Panc1 (cell line): ENCODE measurements around the gene CENPP. TPM values are rescaled to one million over a fixed set of nuclear protein-coding genes. Genes with fewer than 3 reads are reported as not detected.

Experiments used
- ATAC-seq: fragments of 200-7000 bp; cut with Tn5 transposase; 2 replicates; pipeline ENCODE4 v1.9.1; 2020; ENCODE audit warnings: mild to moderate bottlenecking, moderate library complexity
- BruUV-seq: library from RNA; stranded (reverse); fragments of 400-500 nt; replicated peaks from 2 replicates; lab custom pipeline; 2021; lab: Mats Ljungman, UMichigan
- CTCF ChIA-PET: fragments of 300-600 bp; sonication (Branson Sonifier 250); formaldehyde crosslinking; loops from one replicate; lab custom pipeline; 2022; ENCODE audit warnings: antibody characterized with exemption; lab: Charles Lee
- POLR2A ChIA-PET: fragments of 300-600 bp; sonication (Branson Sonifier 250); formaldehyde crosslinking; loops from one replicate; lab custom pipeline; 2022; ENCODE audit warnings: antibody characterized with exemption; lab: Charles Lee
- DNase-seq: peaks from one replicate; pipeline ENCODE4 v3.0.0-alpha.2; 2010; ENCODE audit warnings: low read depth, low spot score
- H3K27ac ChIP-seq: 2 replicates; pipeline ENCODE4 v1.5.1; 2011; ENCODE audit warnings: mild to moderate bottlenecking, low read length, inconsistent platforms
- H3K27me3 ChIP-seq: fragments of 200-500 bp; sonication (Bioruptor generic); 2 replicates; pipeline ENCODE4 v1.6.0; 2014; ENCODE audit warnings: low read length, inconsistent platforms; ENCODE audit not compliant: control insufficient read depth, insufficient read depth
- H3K36me3 ChIP-seq: fragments of 200-500 bp; sonication (Bioruptor generic); 2 replicates; pipeline ENCODE4 v1.5.1; 2014; ENCODE audit warnings: inconsistent platforms, mild to moderate bottlenecking, low read length, moderate library complexity; ENCODE audit not compliant: control insufficient read depth, insufficient read depth
- H3K4me1 ChIP-seq: 2 replicates; pipeline ENCODE4 v1.5.1; 2011; ENCODE audit warnings: inconsistent platforms, mild to moderate bottlenecking, low read length, moderate library complexity; ENCODE audit not compliant: control insufficient read depth, insufficient read depth
- H3K4me3 ChIP-seq, 2 experiments: 2 replicates each; pipeline ENCODE4 v1.5.1; 2011 to 2012; ENCODE audit warnings: low read depth in 2 of 2, low read length in 2 of 2, mild to moderate bottlenecking in 2 of 2, inconsistent platforms in 1 of 2, moderate library complexity in 1 of 2
- H3K9me3 ChIP-seq: fragments of 200-500 bp; sonication (Bioruptor generic); 2 replicates; pipeline ENCODE4 v1.5.1; 2014; ENCODE audit warnings: low read depth, mild to moderate bottlenecking, inconsistent platforms, low read length, moderate library complexity; ENCODE audit not compliant: control insufficient read depth, insufficient read depth
- POLR2AphosphoS5 ChIP-seq: IDR thresholded peaks from 2 replicates; pipeline ENCODE4 v1.6.1; 2012; ENCODE audit warnings: mild to moderate bottlenecking, low read depth, low read length, moderate library complexity
- SIN3A ChIP-seq: IDR thresholded peaks from 2 replicates; pipeline ENCODE4 v1.6.1; 2012; ENCODE audit warnings: low read depth, mild to moderate bottlenecking, low read length, moderate library complexity, borderline replicate concordance; ENCODE audit not compliant: insufficient read depth
- TCF7L2 ChIP-seq: IDR thresholded peaks from 2 replicates; pipeline ENCODE4 v1.6.1; 2011; ENCODE audit warnings: mild to moderate bottlenecking, low read depth, low read length, inconsistent platforms
- in situ Hi-C: cut with HindIII; loops from 2 replicates; pipeline ENCODE4 v1.10.0; 2016; ENCODE audit warnings: low sequenced_read_pairs, low pct_unique_long_range_greater_than_20kb
- intact Hi-C: fragments of 100-400 bp; cut with micrococcal nuclease; formaldehyde crosslinking; loops from one replicate; pipeline ENCODE4 v1.10.0; 2022; ENCODE audit not compliant: unreplicated experiment
- microRNA-seq: library from miRNA; unstranded; fragments of <30 nt; microRNA quantifications from one replicate; pipeline ENCODE4 v1.1.0, GENCODE V29; 2020; ENCODE audit not compliant: unreplicated experiment
- total RNA-seq: library from RNA; stranded (reverse); gene quantifications from one replicate; pipeline ENCODE4 v1.2.1, GENCODE V29; 2021; ENCODE audit not compliant: unreplicated experiment
- TF ChIP-seq, protein P1 (sequence below): fragments of 450-650 bp; IDR thresholded peaks from 2 replicates; pipeline ENCODE4 v1.5.1; 2017; ENCODE audit warnings: mild to moderate bottlenecking
- TF ChIP-seq, protein P2 (sequence below), 2 experiments: IDR thresholded peaks; 2 replicates each; pipeline ENCODE4 v1.6.1; 2011 to 2012; ENCODE audit warnings: low read depth in 2 of 2, control low read depth in 1 of 2, low read length in 1 of 2, mild to moderate bottlenecking in 1 of 2, moderate library complexity in 1 of 2; ENCODE audit not compliant: insufficient read depth in 1 of 2

The CENPP gene
- total RNA-seq, 1 experiment from 2014 or later, result 6.7 TPM

DNA sequence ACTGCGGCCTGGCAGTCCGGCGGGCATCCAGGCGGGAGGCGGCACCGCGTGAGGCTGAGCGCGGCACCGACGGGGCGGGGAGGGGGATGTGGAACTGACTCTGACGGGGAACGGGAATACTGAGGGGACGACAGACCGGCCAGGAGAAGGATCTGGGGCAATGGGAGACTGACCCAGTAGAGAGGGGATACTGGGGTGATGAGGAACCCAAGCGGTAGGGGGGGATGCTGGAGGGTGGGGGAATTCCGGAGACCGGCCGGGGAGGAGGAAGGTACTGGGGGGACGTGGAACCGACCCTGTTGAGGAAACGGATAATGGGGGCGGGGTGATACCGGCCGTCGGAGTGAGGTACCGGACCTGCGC is 343.8 kb downstream of the CENPP start:
- TF ChIP-seq SIN3A (no peak), TCF7L2 (no peak), POLR2AphosphoS5 (no peak)
- TF ChIP-seq, protein P1, sequence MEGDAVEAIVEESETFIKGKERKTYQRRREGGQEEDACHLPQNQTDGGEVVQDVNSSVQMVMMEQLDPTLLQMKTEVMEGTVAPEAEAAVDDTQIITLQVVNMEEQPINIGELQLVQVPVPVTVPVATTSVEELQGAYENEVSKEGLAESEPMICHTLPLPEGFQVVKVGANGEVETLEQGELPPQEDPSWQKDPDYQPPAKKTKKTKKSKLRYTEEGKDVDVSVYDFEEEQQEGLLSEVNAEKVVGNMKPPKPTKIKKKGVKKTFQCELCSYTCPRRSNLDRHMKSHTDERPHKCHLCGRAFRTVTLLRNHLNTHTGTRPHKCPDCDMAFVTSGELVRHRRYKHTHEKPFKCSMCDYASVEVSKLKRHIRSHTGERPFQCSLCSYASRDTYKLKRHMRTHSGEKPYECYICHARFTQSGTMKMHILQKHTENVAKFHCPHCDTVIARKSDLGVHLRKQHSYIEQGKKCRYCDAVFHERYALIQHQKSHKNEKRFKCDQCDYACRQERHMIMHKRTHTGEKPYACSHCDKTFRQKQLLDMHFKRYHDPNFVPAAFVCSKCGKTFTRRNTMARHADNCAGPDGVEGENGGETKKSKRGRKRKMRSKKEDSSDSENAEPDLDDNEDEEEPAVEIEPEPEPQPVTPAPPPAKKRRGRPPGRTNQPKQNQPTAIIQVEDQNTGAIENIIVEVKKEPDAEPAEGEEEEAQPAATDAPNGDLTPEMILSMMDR, result no peak
- TF ChIP-seq, protein P2, sequence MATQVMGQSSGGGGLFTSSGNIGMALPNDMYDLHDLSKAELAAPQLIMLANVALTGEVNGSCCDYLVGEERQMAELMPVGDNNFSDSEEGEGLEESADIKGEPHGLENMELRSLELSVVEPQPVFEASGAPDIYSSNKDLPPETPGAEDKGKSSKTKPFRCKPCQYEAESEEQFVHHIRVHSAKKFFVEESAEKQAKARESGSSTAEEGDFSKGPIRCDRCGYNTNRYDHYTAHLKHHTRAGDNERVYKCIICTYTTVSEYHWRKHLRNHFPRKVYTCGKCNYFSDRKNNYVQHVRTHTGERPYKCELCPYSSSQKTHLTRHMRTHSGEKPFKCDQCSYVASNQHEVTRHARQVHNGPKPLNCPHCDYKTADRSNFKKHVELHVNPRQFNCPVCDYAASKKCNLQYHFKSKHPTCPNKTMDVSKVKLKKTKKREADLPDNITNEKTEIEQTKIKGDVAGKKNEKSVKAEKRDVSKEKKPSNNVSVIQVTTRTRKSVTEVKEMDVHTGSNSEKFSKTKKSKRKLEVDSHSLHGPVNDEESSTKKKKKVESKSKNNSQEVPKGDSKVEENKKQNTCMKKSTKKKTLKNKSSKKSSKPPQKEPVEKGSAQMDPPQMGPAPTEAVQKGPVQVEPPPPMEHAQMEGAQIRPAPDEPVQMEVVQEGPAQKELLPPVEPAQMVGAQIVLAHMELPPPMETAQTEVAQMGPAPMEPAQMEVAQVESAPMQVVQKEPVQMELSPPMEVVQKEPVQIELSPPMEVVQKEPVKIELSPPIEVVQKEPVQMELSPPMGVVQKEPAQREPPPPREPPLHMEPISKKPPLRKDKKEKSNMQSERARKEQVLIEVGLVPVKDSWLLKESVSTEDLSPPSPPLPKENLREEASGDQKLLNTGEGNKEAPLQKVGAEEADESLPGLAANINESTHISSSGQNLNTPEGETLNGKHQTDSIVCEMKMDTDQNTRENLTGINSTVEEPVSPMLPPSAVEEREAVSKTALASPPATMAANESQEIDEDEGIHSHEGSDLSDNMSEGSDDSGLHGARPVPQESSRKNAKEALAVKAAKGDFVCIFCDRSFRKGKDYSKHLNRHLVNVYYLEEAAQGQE (IDR thresholded peaks at IDR 0.05; ENCODE audit: insufficient read depth in 1 of 2, low read depth in 2 of 2, low read length in 1 of 2), result no peak
- CTCF ChIA-PET, result interaction anchor here (1.3 kb wide), 1 partner anchor 121 kb away, joined by 4 read pairs; no protein-coding TSS in a partner anchor
- DNase-seq, result no peak
- BruUV-seq, result no TSS peak
- H3K27ac ChIP-seq, result peak overlapping the region; percentile 77
- H3K4me3 ChIP-seq, result peak overlapping the region; percentile 92 to 98
- intact Hi-C loops (no loop called here), in situ Hi-C loops (no loop called here)
- no peaks in the 10 kb centered on the region for H3K9me3 ChIP-seq
- peaks cover 6% of the 10 kb centered on the region; the same call in 1 of the 2 replicates for H3K36me3 ChIP-seq
- H3K27me3 ChIP-seq, result no peaks in the 10 kb centered on the region
- peak; percentile 29 for ATAC-seq
- H3K4me1 ChIP-seq, result peaks cover 5% of the 10 kb centered on the region; the same call in 1 of the 2 replicates
- POLR2A ChIA-PET, result no interaction called here

Small RNA genes lying within 50 kb of the gene (microRNA-seq; reads per million reads assigned to microRNA genes)
- gene MIR3651 (1.9 reads per million), gene MIR4670 (not detected)

Other genes starting within 250 kb of the CENPP start
- 58.8 TPM for gene SPTLC1, start 210.5 kb upstream of the CENPP start, total RNA-seq
- gene IARS1, start 32.3 kb upstream of the CENPP start, total RNA-seq, result 116 TPM
- gene NOL8, start 603 bp upstream of the CENPP start, total RNA-seq, result 30.6 TPM
- 0.08 TPM for gene OGN, start 78.6 kb downstream of the CENPP start, total RNA-seq
- not detected for gene OMD, start 98.5 kb downstream of the CENPP start, total RNA-seq
- gene ASPN, start 156.6 kb downstream of the CENPP start, total RNA-seq, result not detected
- not detected for gene ECM2, start 210.0 kb downstream of the CENPP start, total RNA-seq